GM12878 (cell line): ENCODE results near the gene CRAMP1. TPM values are rescaled to one million over a fixed set of nuclear protein-coding genes. Genes with fewer than 3 reads are reported as not detected.

Experiments
- ATAC-seq: fragments of 200-7000 bp; cut with Tn5 transposase; 3 replicates; pipeline ENCODE4 v1.9.1; 2020; ENCODE audit warnings: mild to moderate bottlenecking, moderate library complexity
- BruUV-seq: library from RNA; stranded (reverse); fragments of 400-500 nt; replicated peaks from 2 replicates; lab custom pipeline; 2021; lab: Mats Ljungman, UMichigan
- CTCF ChIA-PET: fragments of 300-600 bp; sonication (Branson Sonifier 250); formaldehyde crosslinking; extraction: SDS; loops from one replicate; lab custom pipeline; 2021; ENCODE audit warnings: inconsistent platforms; lab: Yijun Ruan, JAX
- POLR2A ChIA-PET: fragments of 350-600 bp; formaldehyde crosslinking; extraction: SDS; loops from one replicate; lab custom pipeline; 2021; ENCODE audit warnings: inconsistent platforms; lab: Charles Lee
- RAD21 ChIA-PET: fragments of 300-600 bp; sonication (Branson Sonifier 250); formaldehyde crosslinking; loops from one replicate; lab custom pipeline; 2023; ENCODE audit warnings: antibody characterized with exemption; ENCODE audit not compliant: unreplicated experiment; lab: Charles Lee
- SMC1A ChIA-PET: fragments of 300-600 bp; sonication (Branson Sonifier 250); formaldehyde crosslinking; loops from one replicate; lab custom pipeline; 2023; ENCODE audit not compliant: unreplicated experiment, uncharacterized antibody; lab: Charles Lee
- DNase-seq: peaks from one replicate; pipeline ENCODE4 v3.0.0-alpha.2; 2011; ENCODE audit warnings: low read depth, low spot score
- FAIRE-seq: peaks from 3 replicates; lab custom pipeline; 2011; peaks lifted over from hg19 to GRCh38; lab: Jason Lieb, UNC
- H2AFZ ChIP-seq: 2 replicates; pipeline ENCODE4 v1.6.0; 2011; ENCODE audit warnings: low read depth, low read length, control low read depth; ENCODE audit not compliant: control insufficient read depth
- H3K27ac ChIP-seq: 2 replicates; pipeline ENCODE4 v1.5.1; 2011; ENCODE audit warnings: control low read depth; ENCODE audit not compliant: control insufficient read depth, insufficient read depth
- H3K27me3 ChIP-seq, 2 experiments: replicated peaks in 1 of 2; 2 replicates each; pipeline versions ENCODE4 v1.6.0 to v1.6.1; 2011; ENCODE audit warnings: low read length in 1 of 2; ENCODE audit not compliant: control insufficient read depth in 2 of 2, insufficient read depth in 2 of 2
- H3K36me3 ChIP-seq, 2 experiments: 2 replicates each; pipeline ENCODE4 v1.5.1; 2011; ENCODE audit warnings: low read length in 1 of 2; ENCODE audit not compliant: control insufficient read depth in 2 of 2, insufficient read depth in 2 of 2
- H3K4me1 ChIP-seq: 2 replicates; pipeline ENCODE4 v1.6.1; 2011; ENCODE audit warnings: mild to moderate bottlenecking, low read length, moderate library complexity, mixed read lengths; ENCODE audit not compliant: control insufficient read depth, insufficient read depth
- H3K4me2 ChIP-seq: 2 replicates; pipeline ENCODE4 v1.6.0; 2011; ENCODE audit warnings: control low read depth; ENCODE audit not compliant: control insufficient read depth, insufficient read depth
- H3K4me3 ChIP-seq: fragments of 200-600 bp; sonication (generic); 2 replicates; pipeline ENCODE4 v1.5.1; 2016
- H3K79me2 ChIP-seq: 2 replicates; pipeline ENCODE4 v1.6.0; 2011; ENCODE audit warnings: low read length; ENCODE audit not compliant: control insufficient read depth, insufficient read depth
- H3K9ac ChIP-seq: 2 replicates; pipeline ENCODE4 v1.8.0; 2011; ENCODE audit warnings: low read length, control low read depth, mixed read lengths; ENCODE audit not compliant: control insufficient read depth, insufficient read depth
- H3K9me3 ChIP-seq: replicated peaks from 3 replicates; pipeline ENCODE4 v1.5.1; 2011; ENCODE audit warnings: mild to moderate bottlenecking, low read length; ENCODE audit not compliant: control insufficient read depth, insufficient read depth
- H4K20me1 ChIP-seq: 2 replicates; pipeline ENCODE4 v1.6.0; 2011; ENCODE audit not compliant: control insufficient read depth, insufficient read depth
- BACH1 ChIP-seq: fragments of 450-650 bp; IDR thresholded peaks from 2 replicates; pipeline ENCODE4 v1.6.1; 2017; ENCODE audit warnings: mild to moderate bottlenecking, borderline replicate concordance
- BRCA1 ChIP-seq: IDR thresholded peaks from 2 replicates; pipeline ENCODE4 v1.6.1; 2011; ENCODE audit warnings: low read depth, low read length, improper control_type of control experiment
- CBX3 ChIP-seq: fragments of 200-600 bp; sonication (generic); IDR thresholded peaks from 2 replicates; pipeline ENCODE4 v1.6.1; 2016; ENCODE audit warnings: low read depth, borderline replicate concordance
- ESRRA ChIP-seq: IDR thresholded peaks from 2 replicates; pipeline ENCODE4 v1.6.1; 2012; ENCODE audit warnings: mild to moderate bottlenecking, low read length, improper control_type of control experiment
- GATAD2B ChIP-seq: fragments of 450-650 bp; conservative IDR thresholded peaks from 2 replicates; pipeline ENCODE4 v1.6.1; 2017; ENCODE audit warnings: low read depth, mild to moderate bottlenecking, moderate library complexity
- MEF2B ChIP-seq: fragments of 450-650 bp; IDR thresholded peaks from 2 replicates; pipeline ENCODE4 v1.6.1; 2018; ENCODE audit warnings: mild to moderate bottlenecking, moderate library complexity; ENCODE audit not compliant: partially characterized antibody, poor library complexity, severe bottlenecking
- PAX5 ChIP-seq: IDR thresholded peaks from 2 replicates; pipeline ENCODE4 v1.6.1; 2011; ENCODE audit warnings: low read depth, low read length, borderline replicate concordance
- PBX3 ChIP-seq: IDR thresholded peaks from 2 replicates; pipeline ENCODE4 v1.6.1; 2011; ENCODE audit warnings: mild to moderate bottlenecking, low read depth, low read length, moderate library complexity; ENCODE audit not compliant: insufficient replicate concordance
- RELA ChIP-seq: fragments of 450-650 bp; IDR thresholded peaks from 2 replicates; pipeline ENCODE4 v1.8.0; 2014; ENCODE audit warnings: borderline replicate concordance; ENCODE audit not compliant: partially characterized antibody
- RFX5 ChIP-seq: IDR thresholded peaks from 2 replicates; pipeline ENCODE4 v1.6.1; 2011; ENCODE audit warnings: low read depth, low read length, improper control_type of control experiment
- SMC3 ChIP-seq: IDR thresholded peaks from 2 replicates; pipeline ENCODE4 v1.6.1; 2011; ENCODE audit warnings: low read length, improper control_type of control experiment, borderline replicate concordance
- ZNF217 ChIP-seq: fragments of 450-650 bp; IDR thresholded peaks from 2 replicates; pipeline ENCODE4 v1.6.1; 2017; ENCODE audit warnings: antibody characterized with exemption, mild to moderate bottlenecking
- WGBS: methylation state at CpG from one replicate; pipeline ENCODE4 v1.1.6; 2016; ENCODE audit warnings: low lambda C conversion rate; ENCODE audit not compliant: insufficient replicate concordance, insufficient coverage; ENCODE audit errors: missing lambda C conversion rate; 5-methylcytosine and 5-hydroxymethylcytosine counted together
- in situ Hi-C: fragments of 300-500 bp; cut with MboI; formaldehyde crosslinking; loops from 9 replicates; pipeline ENCODE4 v1.14.3; 2018; ENCODE audit warnings: mixed read lengths
- intact Hi-C: fragments of 100-400 bp; cut with micrococcal nuclease; formaldehyde crosslinking; loops from one replicate; pipeline ENCODE4 v1.14.2; 2022; ENCODE audit not compliant: unreplicated experiment
- polyA plus RNA-seq, 11 experiments: library from polyadenylated mRNA; depleted of rRNA in 4 of 11; unstranded in 6 of 11; stranded (reverse) in 5 of 11; fragments of >200 nt; fragmentation: Nextera tagmentation in 4 of 11; fragmentation: Illumina TruSeq in 1 of 11; extraction: Ambion mirVana in 4 of 11; extraction: Trizol in 1 of 11; gene quantifications; 1 replicate in 1 of 11; 2 replicates in 10 of 11; pipeline versions ENCODE4 v1.2.1 to v1.2.3, GENCODE V29; 2011 to 2016; ENCODE audit warnings: inconsistent platforms in 2 of 11, missing spikeins in 2 of 11, low read depth in 1 of 11
- total RNA-seq, 4 experiments: library from RNA; depleted of rRNA in 3 of 4; stranded (reverse); fragments of >200 nt in 3 of 4; fragmentation: Illumina TruSeq in 1 of 4; extraction: Trizol in 1 of 4; gene quantifications; 2 replicates each; pipeline versions ENCODE4 v1.2.1 to v1.2.3, GENCODE V29; 2013 to 2021
- TF ChIP-seq, protein P1 (sequence below): fragments of 450-650 bp; IDR thresholded peaks from 2 replicates; pipeline ENCODE4 v1.6.1; 2017; ENCODE audit warnings: antibody characterized with exemption, mild to moderate bottlenecking, moderate library complexity

CRAMP1 gene
- total and polyA plus RNA-seq, 10 of the 15 experiments (the other 5 are each of a cell fraction or from before 2014, with no cell fraction given), result 0.37 to 9.8 (median 3.9) TPM

- no peaks in the 10 kb centered on the region for H3K4me1 ChIP-seq
- BruUV-seq, result no TSS peak
- no peak overlapping the region for H2AFZ ChIP-seq
- H3K9ac ChIP-seq, result no peak overlapping the region
- in situ Hi-C loops, result no loop called here
- no peak for DNase-seq
- RAD21 ChIA-PET, result no interaction called here
- no peaks in the 10 kb centered on the region for H3K27me3 ChIP-seq
- CTCF ChIA-PET, result no interaction called here
- SMC1A ChIA-PET, result no interaction called here
- intact Hi-C loops, result no loop called here
- H3K9me3 ChIP-seq, result no peaks in the 10 kb centered on the region
- TF ChIP-seq, protein P1, sequence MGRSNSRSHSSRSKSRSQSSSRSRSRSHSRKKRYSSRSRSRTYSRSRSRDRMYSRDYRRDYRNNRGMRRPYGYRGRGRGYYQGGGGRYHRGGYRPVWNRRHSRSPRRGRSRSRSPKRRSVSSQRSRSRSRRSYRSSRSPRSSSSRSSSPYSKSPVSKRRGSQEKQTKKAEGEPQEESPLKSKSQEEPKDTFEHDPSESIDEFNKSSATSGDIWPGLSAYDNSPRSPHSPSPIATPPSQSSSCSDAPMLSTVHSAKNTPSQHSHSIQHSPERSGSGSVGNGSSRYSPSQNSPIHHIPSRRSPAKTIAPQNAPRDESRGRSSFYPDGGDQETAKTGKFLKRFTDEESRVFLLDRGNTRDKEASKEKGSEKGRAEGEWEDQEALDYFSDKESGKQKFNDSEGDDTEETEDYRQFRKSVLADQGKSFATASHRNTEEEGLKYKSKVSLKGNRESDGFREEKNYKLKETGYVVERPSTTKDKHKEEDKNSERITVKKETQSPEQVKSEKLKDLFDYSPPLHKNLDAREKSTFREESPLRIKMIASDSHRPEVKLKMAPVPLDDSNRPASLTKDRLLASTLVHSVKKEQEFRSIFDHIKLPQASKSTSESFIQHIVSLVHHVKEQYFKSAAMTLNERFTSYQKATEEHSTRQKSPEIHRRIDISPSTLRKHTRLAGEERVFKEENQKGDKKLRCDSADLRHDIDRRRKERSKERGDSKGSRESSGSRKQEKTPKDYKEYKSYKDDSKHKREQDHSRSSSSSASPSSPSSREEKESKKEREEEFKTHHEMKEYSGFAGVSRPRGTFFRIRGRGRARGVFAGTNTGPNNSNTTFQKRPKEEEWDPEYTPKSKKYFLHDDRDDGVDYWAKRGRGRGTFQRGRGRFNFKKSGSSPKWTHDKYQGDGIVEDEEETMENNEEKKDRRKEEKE, result no peak
- TF ChIP-seq, all 136 proteins: peak for 0
- Histone ChIP-seq H4K20me1 (0 out of 2 replicates have a peak, but pooled peaks cover 2% of the 10 kb centered on the region), H3K36me3 (peaks cover 23 to 39% of the 10 kb centered on the region in 2 experiments), H3K79me2 (peaks cover 4% of the 10 kb centered on the region), H3K27ac (no peak overlapping the region), H3K4me3 (no peak overlapping the region), H3K4me2 (no peak overlapping the region)
- FAIRE-seq (no peak), ATAC-seq (no peak)
- POLR2A ChIA-PET, result no interaction called here
Observed at GRCh38 chr16:1691276-1691675, 79.1 kb downstream of the CRAMP1 start.

GRCh38 chr16:1691956-1692355 is 79.8 kb downstream of the CRAMP1 start:
- H3K4me1 ChIP-seq, result no peaks in the 10 kb centered on the region
- peaks cover 24 to 35% of the 10 kb centered on the region in 2 experiments for H3K36me3 ChIP-seq
- no peak overlapping the region for H2AFZ ChIP-seq
- ChIA-PET SMC1A (no interaction called here), RAD21 (no interaction called here), POLR2A (interaction anchor here (0.5 to 0.6 kb wide), 2 partner anchors 252 to 1171 kb away, joined by 3 to 4 read pairs; no protein-coding TSS in a partner anchor), CTCF (no interaction called here)
- no peak overlapping the region for H3K27ac ChIP-seq
- H3K4me3 ChIP-seq, result no peak overlapping the region
- intact Hi-C loops, result no loop called here
- H3K9me3 ChIP-seq, result no peaks in the 10 kb centered on the region
- DNase-seq (no peak), ATAC-seq (no peak), FAIRE-seq (no peak)
- H3K4me2 ChIP-seq, result no peak overlapping the region
- in situ Hi-C loops, result no loop called here
- H3K27me3 ChIP-seq, result no peaks in the 10 kb centered on the region
- peaks cover 3% of the 10 kb centered on the region; the same call in 1 of the 2 replicates for H3K79me2 ChIP-seq
- 92% methylated on average over 21 of the region's 21 CpGs for WGBS
- H4K20me1 ChIP-seq, result 0 out of 2 replicates have a peak, but pooled peaks cover 2% of the 10 kb centered on the region
- H3K9ac ChIP-seq, result no peak overlapping the region
- BruUV-seq, result no TSS peak
- no peak for TF ChIP-seq MEF2B
- no peak for TF ChIP-seq SMC3
- no peak for TF ChIP-seq RELA
- no peak for TF ChIP-seq BACH1
- no peak for TF ChIP-seq PAX5
- TF ChIP-seq CBX3, result no peak
- TF ChIP-seq ZNF217, result no peak
- no peak for TF ChIP-seq RFX5
- no peak for TF ChIP-seq GATAD2B
- no peak for TF ChIP-seq ESRRA
- no peak for TF ChIP-seq PBX3
- TF ChIP-seq BRCA1, result no peak
